ENCODE results near the gene EFNB2. TPM values are rescaled to one million over a fixed set of nuclear protein-coding genes. Genes with fewer than 3 reads are reported as not detected.

Gene EFNB2, protein sequence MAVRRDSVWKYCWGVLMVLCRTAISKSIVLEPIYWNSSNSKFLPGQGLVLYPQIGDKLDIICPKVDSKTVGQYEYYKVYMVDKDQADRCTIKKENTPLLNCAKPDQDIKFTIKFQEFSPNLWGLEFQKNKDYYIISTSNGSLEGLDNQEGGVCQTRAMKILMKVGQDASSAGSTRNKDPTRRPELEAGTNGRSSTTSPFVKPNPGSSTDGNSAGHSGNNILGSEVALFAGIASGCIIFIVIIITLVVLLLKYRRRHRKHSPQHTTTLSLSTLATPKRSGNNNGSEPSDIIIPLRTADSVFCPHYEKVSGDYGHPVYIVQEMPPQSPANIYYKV
- total RNA-seq = 10 to 100 TPM in 7 of 9 donors, 1 to 10 TPM in 2; 8.6 to 20.2 (median 12.7) TPM
- polyA plus RNA-seq = 10 to 100 TPM in 1 of 2 donors, 1 to 10 TPM in 1; 7.3 to 17.7 TPM
- long read RNA-seq, donor 1, full-length matches to known transcripts = 33 of 37 reads
- long read RNA-seq, donor 1, partial matches to known transcripts = 0 of 37 reads
- long read RNA-seq, donor 1, other reads (novel, unspliced or antisense) = 4 of 37 reads
- long read RNA-seq, donor 2, full-length matches to known transcripts = 2 of 4 reads
- long read RNA-seq, donor 2, partial matches to known transcripts = 0 of 4 reads
- long read RNA-seq, donor 2, other reads (novel, unspliced or antisense) = 2 of 4 reads
- long read RNA-seq, donor 3, full-length matches to known transcripts = 25 of 32 reads
- long read RNA-seq, donor 3, partial matches to known transcripts = 0 of 32 reads
- long read RNA-seq, donor 3, other reads (novel, unspliced or antisense) = 7 of 32 reads

DNA sequence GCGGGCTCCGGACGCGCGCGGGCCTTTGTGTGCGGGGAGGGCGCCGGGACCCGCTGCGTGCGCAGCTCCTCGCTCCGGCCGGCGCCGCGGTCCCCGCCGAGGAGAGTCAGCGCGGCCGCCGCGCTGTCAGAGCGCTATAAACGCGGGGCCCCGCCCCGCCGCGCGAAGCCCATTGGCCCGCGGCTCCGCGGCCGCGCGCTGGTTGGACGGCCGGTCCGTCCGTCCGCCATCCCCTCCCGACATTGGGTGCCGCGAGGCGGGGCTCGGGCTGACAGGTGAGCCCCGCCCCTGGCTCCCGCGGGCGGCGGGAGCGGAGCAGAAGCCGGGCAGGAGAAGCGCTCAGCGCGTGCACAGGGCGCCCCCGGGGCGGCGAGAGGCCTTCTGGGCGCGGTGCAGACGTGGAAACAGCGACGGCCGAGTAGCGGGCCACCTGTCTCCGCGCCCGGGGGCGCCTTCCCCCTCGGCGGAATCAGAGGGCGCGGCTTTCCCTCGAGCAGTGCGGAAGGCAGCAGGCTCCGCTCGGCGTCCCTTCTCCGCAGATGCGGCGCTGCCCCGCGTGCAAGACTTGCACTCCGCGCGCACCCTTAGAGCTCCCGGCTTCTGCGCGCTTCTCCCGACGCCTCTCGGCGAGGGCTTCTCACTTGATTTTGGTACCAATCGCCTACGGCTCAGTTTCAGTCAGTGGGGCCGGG, at the start of gene EFNB2:
Gene EFNB2, minus strand, starts transcription at position 111 of the 692 bp plus-strand sequence. CDS start 698 bp downstream, outside the sequence.
- WGBS, 4 donors = 0 to 2% (median 1%) methylated on average over 47 to 102 of the region's 102 CpGs; no CpG with 5 or more reads in 1 of the 4 donors
- H3K4me1 ChIP-seq = peaks cover 0 to 41% (median 13%) of the 10 kb centered on the region in 12 donors
- H3K27ac ChIP-seq = peak within 1 kb of the TSS; percentile 70 to 89 (median 83)
- ATAC-seq (peak; percentile 90 to 97 (median 92)), DNase-seq (peak; percentile 90 to 96 (median 93))
- H3K4me3 ChIP-seq = peak within 1 kb of the TSS; percentile 59 to 83 (median 74)
- peaks cover 0 to 37% (median 0%) of the 10 kb centered on the region in 9 donors for H3K27me3 ChIP-seq
- intact Hi-C loops (cut with DNase I) = loop anchor here (2.0 to 10.0 kb wide), 16 partner anchors 82 to 1963 kb away; no protein-coding TSS in a partner anchor
- TF ChIP-seq POLR2A (IDR thresholded peaks at IDR 0.05) = peak; percentile 49 to 98
- TF ChIP-seq, protein P1, sequence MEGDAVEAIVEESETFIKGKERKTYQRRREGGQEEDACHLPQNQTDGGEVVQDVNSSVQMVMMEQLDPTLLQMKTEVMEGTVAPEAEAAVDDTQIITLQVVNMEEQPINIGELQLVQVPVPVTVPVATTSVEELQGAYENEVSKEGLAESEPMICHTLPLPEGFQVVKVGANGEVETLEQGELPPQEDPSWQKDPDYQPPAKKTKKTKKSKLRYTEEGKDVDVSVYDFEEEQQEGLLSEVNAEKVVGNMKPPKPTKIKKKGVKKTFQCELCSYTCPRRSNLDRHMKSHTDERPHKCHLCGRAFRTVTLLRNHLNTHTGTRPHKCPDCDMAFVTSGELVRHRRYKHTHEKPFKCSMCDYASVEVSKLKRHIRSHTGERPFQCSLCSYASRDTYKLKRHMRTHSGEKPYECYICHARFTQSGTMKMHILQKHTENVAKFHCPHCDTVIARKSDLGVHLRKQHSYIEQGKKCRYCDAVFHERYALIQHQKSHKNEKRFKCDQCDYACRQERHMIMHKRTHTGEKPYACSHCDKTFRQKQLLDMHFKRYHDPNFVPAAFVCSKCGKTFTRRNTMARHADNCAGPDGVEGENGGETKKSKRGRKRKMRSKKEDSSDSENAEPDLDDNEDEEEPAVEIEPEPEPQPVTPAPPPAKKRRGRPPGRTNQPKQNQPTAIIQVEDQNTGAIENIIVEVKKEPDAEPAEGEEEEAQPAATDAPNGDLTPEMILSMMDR (IDR thresholded peaks at IDR 0.05) = peak in 2 of 12 donors; percentile 4 to 8
- peaks cover 0 to 4% (median 0%) of the 10 kb centered on the region in 9 donors for H3K36me3 ChIP-seq
- H3K9me3 ChIP-seq = no peaks in the 10 kb centered on the region

DNA sequence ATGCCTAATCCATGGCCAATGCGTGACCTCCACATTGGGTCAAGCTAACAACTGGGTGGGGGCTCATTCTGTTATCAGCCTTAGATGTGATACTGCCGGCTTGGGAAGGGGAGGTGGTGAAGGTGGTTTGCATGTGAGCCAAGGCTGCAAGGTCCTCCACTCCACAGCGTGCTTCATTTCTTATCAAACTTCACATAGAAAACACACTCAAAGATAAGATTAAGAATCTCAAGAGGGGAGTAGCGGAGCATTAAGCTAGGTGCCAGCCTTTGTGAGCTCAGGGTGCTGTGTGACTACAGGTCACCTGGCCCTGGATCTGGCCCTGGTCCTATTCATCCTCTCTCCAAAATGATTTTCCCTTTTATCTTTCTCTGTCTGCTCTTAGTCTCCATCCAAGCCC, 45.8 kb upstream of the EFNB2 start:
- no peak overlapping the region for H3K4me3 ChIP-seq
- H3K9me3 ChIP-seq = peaks cover 0 to 22% (median 6%) of the 10 kb centered on the region in 12 donors
- no peaks in the 10 kb centered on the region for H3K4me1 ChIP-seq
- no peaks in the 10 kb centered on the region for H3K36me3 ChIP-seq
- TF ChIP-seq, protein P1 (IDR thresholded peaks at IDR 0.05) = no peak
- no peak for TF ChIP-seq POLR2A (IDR thresholded peaks at IDR 0.05)
- no peaks in the 10 kb centered on the region for H3K27me3 ChIP-seq
- ATAC-seq (no peak), DNase-seq (no peak)
- intact Hi-C loops (cut with DNase I) = no loop called here
- H3K27ac ChIP-seq = no peak overlapping the region
- whole genome bisulfite sequencing, 4 donors = 41 to 69% (median 56%) methylated on average over 4 of the region's 4 CpGs

DNA sequence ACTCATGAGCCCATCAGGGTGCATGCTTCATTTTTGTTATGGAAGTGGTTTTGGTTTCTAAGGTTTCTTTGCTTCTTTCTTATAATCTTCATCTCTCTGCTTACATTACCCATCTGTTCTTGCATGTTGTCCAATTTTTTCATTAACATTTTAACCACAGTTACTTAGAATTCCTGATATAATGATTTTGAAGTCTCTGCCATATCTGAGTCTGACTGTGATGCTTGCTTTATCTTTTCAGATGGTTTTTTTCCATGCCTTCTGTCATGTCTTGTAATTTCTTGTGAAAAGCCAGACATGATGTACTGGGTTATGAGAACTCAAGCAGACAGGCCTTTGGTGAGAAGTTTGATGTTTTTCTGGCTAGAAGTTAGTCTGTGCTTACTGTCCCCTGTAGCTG, 40.4 kb upstream of the EFNB2 start:
- H3K27ac ChIP-seq = no peak overlapping the region
- no peaks in the 10 kb centered on the region for H3K27me3 ChIP-seq
- H3K4me3 ChIP-seq = no peak overlapping the region
- ATAC-seq = no peak
- intact Hi-C loops (cut with DNase I) = loop anchor here in 1 of 10 donors (5.0 kb wide), 1 partner anchor 41 kb away; no protein-coding TSS in a partner anchor
- no peaks in the 10 kb centered on the region for H3K9me3 ChIP-seq
- H3K4me1 ChIP-seq = peaks cover 0 to 8% (median 0%) of the 10 kb centered on the region in 12 donors
- H3K36me3 ChIP-seq = no peaks in the 10 kb centered on the region
- no peak for TF ChIP-seq POLR2A (IDR thresholded peaks at IDR 0.05)
- TF ChIP-seq, protein P1 (IDR thresholded peaks at IDR 0.05) = no peak
- DNase-seq = no peak
